Neuronal stem cell (in vitro differentiated cells): ENCODE measurements around the gene CHST8.

ENCODE experiments used
- DNase-seq: peaks from one replicate; pipeline ENCODE4 v3.0.0-alpha.2; 2013; ENCODE audit warnings: low spot score
- H2AFZ ChIP-seq: one replicate; pipeline ENCODE4 v1.6.1; 2013; ENCODE audit warnings: mild to moderate bottlenecking, low read length, inconsistent platforms
- H2AK5ac ChIP-seq: 2 replicates; pipeline ENCODE4 v1.6.1; 2013; ENCODE audit warnings: low read depth, mild to moderate bottlenecking, inconsistent platforms, low read length, moderate library complexity, mixed read lengths
- H2BK120ac ChIP-seq: 2 replicates; pipeline ENCODE4 v1.6.1; 2013; ENCODE audit warnings: low read depth, mild to moderate bottlenecking, inconsistent platforms, low read length, moderate library complexity, mixed read lengths
- H2BK12ac ChIP-seq: one replicate; pipeline ENCODE4 v1.6.1; 2013; ENCODE audit warnings: low read length, inconsistent platforms
- H2BK15ac ChIP-seq: 2 replicates; pipeline ENCODE4 v1.6.1; 2013; ENCODE audit warnings: mild to moderate bottlenecking, low read length, inconsistent platforms, mixed read lengths
- H2BK5ac ChIP-seq: one replicate; pipeline ENCODE4 v1.6.1; 2013; ENCODE audit warnings: inconsistent platforms, mild to moderate bottlenecking, low read length, moderate library complexity
- H3K14ac ChIP-seq: one replicate; pipeline ENCODE4 v1.6.1; 2013; ENCODE audit warnings: low read length, inconsistent platforms
- H3K18ac ChIP-seq: 2 replicates; pipeline ENCODE4 v1.6.1; 2013; ENCODE audit warnings: low read length, inconsistent platforms
- H3K23ac ChIP-seq: 2 replicates; pipeline ENCODE4 v1.6.1; 2013; ENCODE audit warnings: low read depth, mild to moderate bottlenecking, mixed read lengths, low read length, inconsistent platforms; ENCODE audit not compliant: poor library complexity
- H3K27ac ChIP-seq: replicated peaks from 3 replicates; pipeline ENCODE4 v1.5.1; 2013; ENCODE audit warnings: low read length, inconsistent platforms
- H3K27me3 ChIP-seq, 3 experiments: 2 replicates each; pipeline ENCODE4 v1.6.1; 2013; ENCODE audit warnings: low read length in 3 of 3, mild to moderate bottlenecking in 2 of 3, inconsistent platforms in 1 of 3, low read depth in 1 of 3, mixed read lengths in 1 of 3, moderate library complexity in 1 of 3; ENCODE audit not compliant: control insufficient read depth in 3 of 3, insufficient read depth in 3 of 3
- H3K36me3 ChIP-seq, 2 donors: replicated peaks in 1 of 2; 2 replicates each; pipeline ENCODE4 v1.6.1; 2013; ENCODE audit warnings: low read length in 2 of 2; ENCODE audit not compliant: control insufficient read depth in 2 of 2, insufficient read depth in 2 of 2
- H3K4ac ChIP-seq: 2 replicates; pipeline ENCODE4 v1.6.1; 2013; ENCODE audit warnings: inconsistent platforms, mild to moderate bottlenecking, low read length, moderate library complexity
- H3K4me1 ChIP-seq, 2 donors: 1 replicate in 1 of 2; 2 replicates in 1 of 2; pipeline ENCODE4 v1.6.1; 2013; ENCODE audit warnings: low read length in 2 of 2, low read depth in 1 of 2; ENCODE audit not compliant: control insufficient read depth in 2 of 2, insufficient read depth in 1 of 2
- H3K4me2 ChIP-seq: one replicate; pipeline ENCODE4 v1.6.1; 2013; ENCODE audit warnings: mild to moderate bottlenecking, low read length, inconsistent platforms; ENCODE audit not compliant: insufficient read depth, poor library complexity, severe bottlenecking
- H3K4me3 ChIP-seq, 2 donors: 2 replicates each; pipeline ENCODE4 v1.5.1; 2013; ENCODE audit warnings: low read length in 2 of 2, mild to moderate bottlenecking in 2 of 2, inconsistent platforms in 1 of 2, moderate library complexity in 1 of 2
- H3K79me1 ChIP-seq: one replicate; pipeline ENCODE4 v1.6.1; 2013; ENCODE audit warnings: low read depth, mild to moderate bottlenecking, inconsistent platforms, low read length, moderate library complexity
- H3K9ac ChIP-seq: one replicate; pipeline ENCODE4 v1.6.1; 2013; ENCODE audit warnings: mild to moderate bottlenecking, low read depth, low read length, inconsistent platforms; ENCODE audit not compliant: poor library complexity
- H3K9me3 ChIP-seq, 2 donors: replicated peaks in 1 of 2; 2 replicates each; pipeline versions ENCODE3 to v1.6.1; 2013; ENCODE audit warnings: low read length in 2 of 2, mild to moderate bottlenecking in 2 of 2, inconsistent platforms in 1 of 2, low read depth in 1 of 2, mixed read lengths in 1 of 2, moderate library complexity in 1 of 2; ENCODE audit not compliant: control insufficient read depth in 2 of 2, insufficient read depth in 1 of 2
- H4K8ac ChIP-seq: one replicate; pipeline ENCODE4 v1.6.1; 2013; ENCODE audit warnings: low read depth, mild to moderate bottlenecking, inconsistent platforms, low read length, moderate library complexity
- H4K91ac ChIP-seq: one replicate; pipeline ENCODE4 v1.6.1; 2013; ENCODE audit warnings: low read length, low read depth, mild to moderate bottlenecking, inconsistent platforms; ENCODE audit not compliant: poor library complexity
- WGBS, 2 donors: extraction: QIAGEN DNeasy Blood & Tissue Kit; methylation state at CpG; one replicate each; pipeline ENCODE4 v1.1.7; 2013; ENCODE audit warnings: missing lambda C conversion rate in 2 of 2, mixed read lengths in 1 of 2; ENCODE audit not compliant: insufficient read length in 2 of 2, insufficient replicate concordance in 1 of 2; ENCODE audit errors: extremely low coverage in 2 of 2; 5-methylcytosine and 5-hydroxymethylcytosine counted together

CHST8 gene

DNA sequence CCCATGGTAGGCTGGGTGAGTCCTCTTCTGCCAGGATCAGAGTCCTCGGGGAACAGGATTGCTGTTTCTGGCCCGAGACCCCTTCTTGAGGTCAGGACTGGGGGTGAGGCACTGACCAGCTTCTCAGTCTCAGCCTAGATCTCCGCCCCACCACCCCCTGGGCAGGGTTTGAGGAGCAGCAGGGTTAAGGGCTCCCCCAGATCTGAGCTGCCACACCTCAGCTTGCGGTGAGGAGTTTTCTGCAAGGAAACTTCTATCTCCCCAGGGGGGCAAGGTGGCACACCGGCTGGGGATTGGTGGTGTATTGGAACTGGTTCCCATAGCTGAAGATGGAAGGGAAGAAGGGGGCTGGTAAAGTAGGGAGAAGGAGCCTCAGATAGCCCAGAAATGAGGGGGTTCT, 19.5 kb downstream of the CHST8 start:
- Histone ChIP-seq H3K18ac (peak overlapping the region; percentile 27), H3K27me3 (peaks cover 0 to 29% (median 0%) of the 10 kb centered on the region in 3 experiments), H3K14ac (no peak overlapping the region), H3K4me3 (no peak overlapping the region), H3K4me2 (no peak overlapping the region), H3K23ac (no peak overlapping the region), H2AK5ac (no peak overlapping the region), H2BK5ac (peak overlapping the region; percentile 67), H3K36me3 (no peaks in the 10 kb centered on the region), H4K8ac (no peak overlapping the region), H3K4me1 (no peaks in the 10 kb centered on the region), H2BK12ac (no peak overlapping the region), H3K4ac (no peak overlapping the region), H3K9me3 (no peaks in the 10 kb centered on the region), H3K9ac (no peak overlapping the region), H2AFZ (no peak overlapping the region), H4K91ac (no peak overlapping the region), H3K27ac (no peak overlapping the region), H3K79me1 (peaks cover 2% of the 10 kb centered on the region), H2BK15ac (peak overlapping the region; percentile 16), H2BK120ac (no peak overlapping the region)
- no peak for DNase-seq
- no CpG with 5 or more reads among the region's 5 CpGs for WGBS, 2 donors

DNA sequence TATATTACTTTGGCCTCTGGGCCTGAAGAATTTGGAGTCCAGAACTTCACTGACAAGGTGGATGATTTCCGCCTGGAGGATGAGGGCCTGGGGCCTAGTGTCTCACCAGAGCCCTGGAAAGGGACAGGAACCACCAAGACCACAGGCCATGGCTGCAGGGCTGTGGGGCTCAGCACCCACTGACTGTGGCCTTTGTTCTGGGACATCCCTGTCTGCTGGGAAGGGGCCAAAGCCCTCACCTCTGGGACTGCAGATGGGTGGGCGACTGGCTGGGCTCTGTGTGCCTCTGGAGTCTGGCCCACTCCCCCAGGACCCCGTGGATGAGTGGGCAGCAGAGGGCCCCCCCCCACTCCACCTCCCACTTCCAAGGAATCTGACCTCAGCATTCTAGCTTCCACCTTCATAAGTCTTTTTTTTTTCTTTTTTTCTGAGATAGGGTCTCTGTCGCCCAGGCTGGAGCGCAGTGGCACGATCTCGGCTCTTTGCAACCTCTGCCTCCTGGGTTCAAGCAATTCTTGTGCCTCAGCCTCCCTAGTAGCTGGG, 20.3 kb downstream of the CHST8 start:
- Histone ChIP-seq H2AFZ (no peak overlapping the region), H3K27ac (no peak overlapping the region), H3K4ac (no peak overlapping the region), H3K27me3 (peaks cover 0 to 29% (median 0%) of the 10 kb centered on the region in 3 experiments), H2BK12ac (no peak overlapping the region), H2BK15ac (no peak overlapping the region), H3K79me1 (peaks cover 2% of the 10 kb centered on the region), H3K9ac (no peak overlapping the region), H2AK5ac (no peak overlapping the region), H3K4me1 (no peaks in the 10 kb centered on the region), H3K4me2 (no peak overlapping the region), H3K23ac (no peak overlapping the region), H2BK120ac (no peak overlapping the region), H4K91ac (no peak overlapping the region), H3K18ac (no peak overlapping the region), H3K36me3 (no peaks in the 10 kb centered on the region), H3K14ac (no peak overlapping the region), H2BK5ac (no peak overlapping the region), H3K9me3 (no peaks in the 10 kb centered on the region), H3K4me3 (no peak overlapping the region), H4K8ac (no peak overlapping the region)
- no peak for DNase-seq
- WGBS, 2 donors = no CpG with 5 or more reads among the region's 7 CpGs

DNA sequence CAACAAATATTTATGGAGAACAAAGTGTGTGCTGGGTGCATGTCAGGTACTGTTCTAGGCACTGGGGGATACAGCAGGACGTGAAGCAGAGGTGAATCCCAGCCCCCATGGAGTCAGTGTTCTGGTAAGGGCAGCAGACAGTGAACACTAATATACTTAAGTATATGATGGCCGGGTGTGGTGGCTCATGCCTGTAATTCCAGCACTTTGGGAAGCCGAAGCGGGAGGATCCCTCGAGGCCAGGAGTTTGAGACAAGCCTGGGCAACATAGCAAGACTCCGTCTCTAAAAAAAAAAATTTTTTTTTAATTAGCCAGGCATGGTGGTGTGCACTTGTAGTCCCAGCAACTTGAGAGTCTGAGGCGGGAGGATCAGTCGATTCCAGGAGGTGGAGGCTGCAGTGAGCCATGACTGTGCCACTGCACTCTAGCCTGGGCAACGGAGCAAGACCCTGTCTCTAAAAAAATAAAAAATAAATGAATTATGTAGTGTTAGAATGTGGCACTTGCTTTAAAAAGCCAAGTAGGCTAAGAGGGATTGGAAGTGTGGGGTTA, 22.6 kb downstream of the CHST8 start:
- Histone ChIP-seq H3K9me3 (no peaks in the 10 kb centered on the region), H4K91ac (no peak overlapping the region), H2BK5ac (no peak overlapping the region), H2AFZ (no peak overlapping the region), H2BK12ac (no peak overlapping the region), H3K27ac (no peak overlapping the region), H3K4ac (no peak overlapping the region), H2AK5ac (no peak overlapping the region), H3K27me3 (peaks cover 0 to 18% (median 0%) of the 10 kb centered on the region in 3 experiments), H3K36me3 (no peaks in the 10 kb centered on the region), H2BK15ac (no peak overlapping the region), H3K79me1 (peaks cover 2% of the 10 kb centered on the region), H3K23ac (no peak overlapping the region), H3K18ac (no peak overlapping the region), H3K4me3 (no peak overlapping the region), H4K8ac (no peak overlapping the region), H3K9ac (no peak overlapping the region), H2BK120ac (no peak overlapping the region), H3K14ac (no peak overlapping the region), H3K4me1 (no peaks in the 10 kb centered on the region), H3K4me2 (no peak overlapping the region)
- no peak for DNase-seq
- no CpG with 5 or more reads among the region's 9 CpGs for WGBS, 2 donors

DNA sequence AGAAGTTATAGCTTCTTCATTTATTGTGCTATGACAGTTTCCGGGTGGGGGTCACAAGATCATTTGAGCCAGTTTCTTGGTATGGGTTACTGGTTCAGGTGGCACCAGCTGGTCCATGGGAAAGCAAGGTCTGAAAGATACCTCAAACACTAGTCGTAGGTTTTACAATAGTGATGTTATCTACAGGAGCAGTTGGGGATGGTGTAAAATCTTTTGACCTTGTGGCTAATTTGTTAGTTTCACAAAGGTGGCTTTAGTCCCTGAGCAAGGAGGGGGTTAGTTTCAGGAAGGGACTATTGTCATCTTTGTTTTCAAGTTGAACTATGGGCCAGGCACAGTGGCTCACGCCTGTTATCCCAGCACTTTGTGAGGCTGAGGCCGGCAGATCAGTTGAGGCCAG, 24.6 kb downstream of the CHST8 start:
- no peak overlapping the region for H3K27ac ChIP-seq
- H4K91ac ChIP-seq = no peak overlapping the region
- H3K79me1 ChIP-seq = no peaks in the 10 kb centered on the region
- H2BK15ac ChIP-seq = no peak overlapping the region
- H3K14ac ChIP-seq = no peak overlapping the region
- no peak for DNase-seq
- no peak overlapping the region for H3K18ac ChIP-seq
- no peak overlapping the region for H3K23ac ChIP-seq
- peaks cover 0 to 8% (median 0%) of the 10 kb centered on the region in 3 experiments for H3K27me3 ChIP-seq
- H3K4me3 ChIP-seq = no peak overlapping the region
- H3K36me3 ChIP-seq = no peaks in the 10 kb centered on the region
- no peak overlapping the region for H2AK5ac ChIP-seq
- no peaks in the 10 kb centered on the region for H3K9me3 ChIP-seq
- no peak overlapping the region for H2AFZ ChIP-seq
- WGBS, 2 donors = no CpG with 5 or more reads among the region's 4 CpGs
- no peak overlapping the region for H3K4me2 ChIP-seq
- no peak overlapping the region for H2BK5ac ChIP-seq
- no peaks in the 10 kb centered on the region for H3K4me1 ChIP-seq
- H2BK12ac ChIP-seq = no peak overlapping the region
- no peak overlapping the region for H3K9ac ChIP-seq
- H2BK120ac ChIP-seq = no peak overlapping the region
- no peak overlapping the region for H4K8ac ChIP-seq
- H3K4ac ChIP-seq = no peak overlapping the region
